Stomach (tissue), 9 donors: ENCODE measurements around the gene HCN1. TPM values are rescaled to one million over a fixed set of nuclear protein-coding genes. Genes with fewer than 3 reads are reported as not detected.
"Not testable (repeated sequence)": the region's sequence is repeated elsewhere in the genome, so short reads cannot be mapped to it uniquely, and the experiment has no call there.

Source experiments
- DNase-seq, 2 donors: peaks; one replicate each; pipeline versions ENCODE4 v3.0.0 to v3.0.0-alpha.2; 2013 to 2019
- H3K27ac ChIP-seq, 5 donors: fragments of 200-600 bp in 4 of 5; sonication (generic) in 4 of 5; one replicate each; pipeline ENCODE4 v1.5.1; 2013 to 2019; ENCODE audit warnings: mild to moderate bottlenecking in 1 of 5, moderate library complexity in 1 of 5
- H3K27me3 ChIP-seq, 3 donors: fragments of 200-600 bp; sonication (generic); one replicate each; pipeline ENCODE4 v1.5.1; 2017 to 2019; ENCODE audit warnings: mixed run types in 1 of 3
- H3K36me3 ChIP-seq, 4 donors: fragments of 200-600 bp; sonication (generic); 1 replicate in 3 of 4; 2 replicates in 1 of 4; pipeline ENCODE4 v1.5.1; 2016 to 2019
- H3K4me1 ChIP-seq, 4 donors: fragments of 200-600 bp; sonication (generic); one replicate each; pipeline ENCODE4 v1.5.1; 2016 to 2019
- H3K4me3 ChIP-seq, 4 donors: fragments of 200-600 bp; sonication (generic) in 3 of 4; one replicate each; pipeline ENCODE4 v1.5.1; 2016 to 2019; ENCODE audit warnings: mild to moderate bottlenecking in 1 of 4
- H3K9me3 ChIP-seq, 4 donors: fragments of 200-600 bp; sonication (generic); one replicate each; pipeline ENCODE4 v1.5.1; 2016 to 2019
- CTCF ChIP-seq, 7 experiments: fragments of 450-650 bp in 4 of 7; fragments of 200-600 bp in 3 of 7; sonication (generic) in 3 of 7; IDR thresholded peaks; one replicate each; pipeline ENCODE4 v1.5.1; 2016 to 2019; ENCODE audit warnings: antibody characterized with exemption in 7 of 7, control low read depth in 2 of 7, mild to moderate bottlenecking in 1 of 7
- EP300 ChIP-seq: sonication (generic); formaldehyde crosslinking; IDR thresholded peaks from one replicate; pipeline ENCODE4 v1.6.1; 2017; ENCODE audit warnings: antibody characterized with exemption
- POLR2A ChIP-seq, 4 donors: fragments of 450-650 bp; IDR thresholded peaks; one replicate each; pipeline ENCODE4 v1.6.1; 2016; ENCODE audit warnings: antibody characterized with exemption in 4 of 4, control low read depth in 2 of 4, mild to moderate bottlenecking in 1 of 4, moderate library complexity in 1 of 4
- POLR2AphosphoS5 ChIP-seq, 3 donors: sonication (generic); formaldehyde crosslinking; IDR thresholded peaks; one replicate each; pipeline ENCODE4 v1.6.1; 2016; ENCODE audit warnings: antibody characterized with exemption in 3 of 3
- WGBS, 5 donors: extraction: QIAGEN DNeasy Blood & Tissue Kit in 3 of 5; methylation state at CpG; one replicate each; pipeline versions ENCODE4 v1.1.5 to v1.1.7; 2013 to 2018; 5-methylcytosine and 5-hydroxymethylcytosine counted together
- intact Hi-C: fragments of 100-400 bp; cut with DNase I; formaldehyde crosslinking; loops from one replicate; pipeline ENCODE4 v1.15.1; 2023; ENCODE audit warnings: low total_unique reads
- polyA plus RNA-seq, 3 donors: library from polyadenylated mRNA; stranded (reverse); fragments of 200-250 nt; gene quantifications; one replicate each; pipeline ENCODE4 v1.2.3, GENCODE V29; 2013
- total RNA-seq, 5 donors: library from RNA; depleted of rRNA; stranded (reverse); fragments of >200 nt; gene quantifications; one replicate each; pipeline versions ENCODE4 v1.1.0 to v1.2.3, GENCODE V29; 2014 to 2016
- donor health status: healthy with polysubstance abuse.
- donor health status: Bipolar disorder and iron deficiency.
- donor health status: healthy.

The HCN1 gene
- total and polyA plus RNA-seq, 8 donors, result 0.03 to 0.92 (median 0.29) TPM; not detected in 5

DNA sequence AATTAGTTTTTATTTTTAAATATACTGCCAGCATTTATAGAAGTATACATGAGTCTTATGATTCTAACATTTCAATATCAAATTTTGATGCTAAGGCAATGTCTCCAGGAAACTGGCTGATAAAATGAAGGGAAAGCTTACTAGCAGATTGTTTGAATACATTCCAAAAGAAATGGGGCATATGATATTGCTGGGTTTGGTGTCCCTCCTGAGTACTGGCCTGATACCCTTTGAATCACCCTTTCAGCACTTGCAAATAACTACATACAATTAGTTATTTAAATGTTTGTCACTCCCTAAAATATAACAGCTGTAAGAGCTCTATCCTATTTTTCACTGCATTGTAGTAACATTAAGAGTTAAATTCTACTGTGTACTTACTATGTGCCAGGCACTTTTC, 360.8 kb downstream of the HCN1 start:
- DNase-seq, result no peak
- no peaks in the 10 kb centered on the region for H3K27me3 ChIP-seq
- H3K4me3 ChIP-seq, result no peak overlapping the region
- H3K27ac ChIP-seq, result no peak overlapping the region
- no peak for TF ChIP-seq POLR2A (IDR thresholded peaks at IDR 0.05)
- no peak for TF ChIP-seq POLR2AphosphoS5 (IDR thresholded peaks at IDR 0.05)
- no peak for TF ChIP-seq EP300
- TF ChIP-seq CTCF (IDR thresholded peaks at IDR 0.05), result no peak
- no peaks in the 10 kb centered on the region for H3K4me1 ChIP-seq
- H3K9me3 ChIP-seq, result peaks cover 0 to 12% (median 2%) of the 10 kb centered on the region in 4 donors
- intact Hi-C loops, result no loop called here
- H3K36me3 ChIP-seq, result no peaks in the 10 kb centered on the region

GRCh38 chr5:45334939-45335338, 361.2 kb downstream of the HCN1 start:
- Histone ChIP-seq H3K27ac (no peak overlapping the region), H3K4me3 (no peak overlapping the region), H3K4me1 (no peaks in the 10 kb centered on the region), H3K36me3 (no peaks in the 10 kb centered on the region), H3K9me3 (peaks cover 0 to 12% (median 2%) of the 10 kb centered on the region in 4 donors), H3K27me3 (no peaks in the 10 kb centered on the region)
- no peak for DNase-seq
- WGBS, 5 donors, result 70 to 96% (median 91%) methylated on average over 1 of the region's 1 CpG
- intact Hi-C loops, result no loop called here
- TF ChIP-seq EP300, result no peak
- TF ChIP-seq POLR2A (IDR thresholded peaks at IDR 0.05), result no peak
- no peak for TF ChIP-seq CTCF (IDR thresholded peaks at IDR 0.05)
- no peak for TF ChIP-seq POLR2AphosphoS5 (IDR thresholded peaks at IDR 0.05)

GRCh38 chr5:45312627-45313026, 383.6 kb downstream of the HCN1 start:
- DNase-seq, H3K27ac ChIP-seq, H3K36me3 ChIP-seq, H3K4me3 ChIP-seq, H3K4me1 ChIP-seq, intact Hi-C loops, H3K27me3 ChIP-seq: not testable (repeated sequence)
- WGBS, 5 donors, result 69 to 79% (median 75%) methylated on average over 7 to 8 of the region's 8 CpGs
- peaks cover 0 to 48% (median 20%) of the 10 kb centered on the region in 4 donors for H3K9me3 ChIP-seq

- TF ChIP-seq POLR2AphosphoS5 (IDR thresholded peaks at IDR 0.05), result no peak
- TF ChIP-seq EP300, result no peak
- TF ChIP-seq POLR2A (IDR thresholded peaks at IDR 0.05), result no peak
- TF ChIP-seq CTCF (IDR thresholded peaks at IDR 0.05), result no peak
- H3K4me3 ChIP-seq, result no peak overlapping the region
- H3K36me3 ChIP-seq, result no peaks in the 10 kb centered on the region
- H3K9me3 ChIP-seq, result peaks cover 0 to 21% (median 0%) of the 10 kb centered on the region in 4 donors
- no peaks in the 10 kb centered on the region for H3K4me1 ChIP-seq
- intact Hi-C loops, result no loop called here
- 80 to 95% (median 88%) methylated on average over 2 of the region's 2 CpGs for WGBS, 5 donors
- no peak for DNase-seq
- H3K27me3 ChIP-seq, result no peaks in the 10 kb centered on the region
- H3K27ac ChIP-seq, result no peak overlapping the region
Measured at GRCh38 chr5:45295231-45295630, 400.9 kb downstream of the HCN1 start.

DNA sequence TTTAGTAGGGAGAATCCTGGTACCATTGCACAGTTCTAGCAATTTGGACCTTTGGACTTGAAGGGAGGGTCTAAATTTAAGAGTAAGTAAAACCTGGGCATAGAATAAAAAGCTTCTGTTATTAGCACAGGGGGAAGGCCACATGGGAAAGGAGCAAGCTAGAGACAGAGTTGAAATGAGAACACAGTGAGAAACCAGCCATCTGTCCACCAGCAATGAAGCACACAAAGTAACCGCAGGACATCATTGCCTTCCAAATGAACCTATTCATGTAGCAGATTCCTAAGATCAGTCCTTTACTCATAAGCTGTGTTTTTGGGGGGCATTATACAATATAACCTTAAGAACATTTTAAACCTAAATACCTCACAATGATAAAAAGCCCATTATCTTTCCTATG, 407.4 kb downstream of the HCN1 start:
- WGBS, 5 donors, result 80 to 100% (median 90%) methylated on average over 1 of the region's 1 CpG
- Histone ChIP-seq H3K27ac (no peak overlapping the region), H3K36me3 (no peaks in the 10 kb centered on the region), H3K4me3 (no peak overlapping the region), H3K27me3 (no peaks in the 10 kb centered on the region), H3K4me1 (no peaks in the 10 kb centered on the region), H3K9me3 (peaks cover 0 to 12% (median 0%) of the 10 kb centered on the region in 4 donors)
- intact Hi-C loops, result no loop called here
- no peak for DNase-seq
- TF ChIP-seq CTCF (IDR thresholded peaks at IDR 0.05) (no peak), EP300 (no peak), POLR2AphosphoS5 (IDR thresholded peaks at IDR 0.05) (no peak), POLR2A (IDR thresholded peaks at IDR 0.05) (no peak)
